Ecto neural progenitor cell (in vitro differentiated cells): ENCODE data around the gene CYP4Z1.
"Not testable (repeated sequence)": the region's sequence is repeated elsewhere in the genome, so short reads cannot be mapped to it uniquely, and the experiment has no call there.

Experiments
- DNase-seq: peaks from one replicate; pipeline ENCODE4 v3.0.0-alpha.2; 2018; ENCODE audit warnings: low spot score

CYP4Z1 gene

GRCh38 chr1:47067097-47067594 lies at the start of gene CYP4Z1:
TSS of gene CYP4Z1 (plus strand) at chr1:47067231. CDS start at chr1:47067491, 260 bp downstream.
- no peak for DNase-seq

GRCh38 chr1:47021070-47021469 lies 46.0 kb upstream of the CYP4Z1 start:
- DNase-seq, result no peak

- peak; percentile 62 for DNase-seq
Measured at GRCh38 chr1:47023268-47024140, 43.5 kb upstream of the CYP4Z1 start, which contains the start of gene CYP4X1. TSS of gene CYP4X1 (plus strand) at chr1:47023669. CDS start at chr1:47023818, 149 bp downstream.

DNA sequence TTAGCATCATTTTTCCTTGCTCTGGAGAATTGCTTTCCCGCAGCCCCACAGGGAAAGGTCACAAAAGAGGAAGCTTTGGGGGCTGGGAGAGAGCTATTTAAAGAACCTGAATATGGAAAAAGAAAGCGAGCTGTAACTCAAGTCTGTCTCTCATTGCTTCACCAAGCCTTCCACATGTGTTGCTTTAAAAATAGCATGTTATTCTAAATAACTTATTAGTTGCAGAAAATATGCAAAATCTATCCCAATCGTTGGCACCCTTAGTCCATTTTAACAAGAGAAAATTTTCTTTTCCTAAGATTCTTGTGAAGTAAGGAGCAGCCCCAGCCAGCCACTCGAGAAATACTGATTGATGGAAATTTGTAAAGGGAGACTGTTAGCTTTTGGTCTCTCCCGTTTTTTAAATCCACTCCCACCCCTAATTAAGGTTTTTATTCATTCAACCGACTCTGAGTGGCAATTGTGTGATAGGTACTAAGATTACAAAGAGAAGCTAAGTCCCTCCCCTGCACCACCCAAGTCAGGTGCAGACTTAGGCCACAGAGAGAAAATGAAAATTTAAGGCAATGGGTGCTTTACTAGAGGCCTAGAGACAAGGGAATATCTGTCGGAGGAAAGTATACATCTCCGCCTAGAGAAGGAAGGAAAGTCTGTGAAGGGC lies 42.8 kb upstream of the CYP4Z1 start:
- DNase-seq, result no peak

DNA sequence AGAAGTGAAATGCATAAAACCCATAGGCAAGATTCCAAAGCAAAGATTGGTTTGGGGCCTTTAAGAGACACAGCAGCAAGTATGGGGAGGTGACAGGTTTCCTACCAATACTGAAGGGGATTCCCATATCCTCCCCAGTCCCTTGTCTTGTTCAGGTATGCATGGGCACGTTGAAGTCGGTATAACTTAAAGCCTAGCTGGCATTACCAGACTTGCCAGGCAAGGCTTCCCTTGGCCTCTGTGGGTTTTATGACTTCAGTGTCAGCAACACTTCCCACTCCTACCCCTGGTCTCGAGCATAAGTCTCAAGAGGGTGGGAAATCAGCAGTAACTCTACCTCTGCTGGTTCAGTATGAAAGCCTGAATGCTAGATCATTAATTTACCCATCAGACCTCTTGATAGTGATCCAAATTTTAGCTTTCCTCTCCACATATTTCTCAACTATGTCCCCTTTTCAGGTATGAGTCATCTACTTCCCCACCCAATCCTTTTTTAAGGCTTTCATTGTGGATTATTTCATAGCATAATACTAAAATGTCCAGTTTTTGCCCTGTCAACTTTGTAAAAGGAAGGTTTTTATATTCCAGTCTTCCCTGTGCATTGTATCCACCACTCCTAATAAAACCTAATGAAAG lies 36.7 kb upstream of the CYP4Z1 start:
- no peak for DNase-seq

DNA sequence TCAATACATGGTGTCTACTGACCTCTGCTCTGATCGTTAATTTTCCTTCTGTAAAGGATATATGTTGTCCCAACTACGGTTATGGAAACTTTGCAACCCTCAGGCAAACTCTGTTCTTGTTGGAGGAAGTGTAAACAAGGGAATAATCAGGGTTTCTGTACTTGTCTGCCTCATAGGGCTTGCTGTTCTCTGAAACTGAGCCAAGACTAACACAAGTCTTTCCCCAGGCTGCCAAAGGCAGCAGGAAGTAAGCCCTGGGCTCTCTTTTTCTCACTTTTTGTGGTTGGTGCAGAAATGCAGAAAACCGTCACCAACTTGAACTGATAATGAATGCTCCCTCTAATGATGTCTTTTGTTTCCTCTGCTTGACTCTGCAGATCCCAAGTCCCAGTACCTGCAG lies 36.0 kb upstream of the CYP4Z1 start:
- DNase-seq, result no peak

DNA sequence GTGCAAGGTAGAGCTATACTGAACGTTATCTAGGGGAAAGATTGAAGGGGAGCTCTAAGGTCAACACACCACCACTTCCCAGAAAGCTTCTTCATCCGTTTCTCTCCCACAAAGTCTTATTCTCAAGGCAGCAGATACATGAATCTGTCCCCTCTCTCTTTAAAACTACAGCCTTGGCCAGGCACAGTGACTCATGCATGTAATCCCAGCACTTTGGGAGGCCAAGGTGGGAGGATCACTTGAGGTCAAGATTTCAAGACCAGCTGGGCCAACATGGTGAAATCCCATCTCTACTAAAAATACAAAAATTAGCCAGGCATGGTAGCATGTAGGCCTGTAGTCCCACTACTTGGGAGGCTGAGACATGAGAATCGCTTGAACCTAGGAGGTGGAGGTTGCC lies 35.4 kb upstream of the CYP4Z1 start:
- DNase-seq, result no peak

DNA sequence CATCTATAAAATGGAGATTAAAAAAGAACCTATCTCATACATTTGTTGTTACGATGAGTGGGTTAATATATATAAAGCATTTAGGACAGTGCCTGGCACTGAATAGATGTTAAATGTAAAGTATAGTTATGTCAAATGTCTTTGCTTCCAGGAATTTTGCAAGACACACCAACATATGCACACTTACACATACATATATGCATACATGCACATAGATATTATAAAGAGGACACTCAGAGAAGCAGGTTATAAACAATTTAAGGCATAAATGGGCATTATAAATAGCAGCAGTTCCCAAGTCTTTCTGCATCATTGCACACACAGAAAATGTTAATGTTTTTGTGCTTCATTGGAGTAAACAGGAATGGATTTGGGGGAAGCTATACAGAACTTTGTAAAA lies 30.3 kb upstream of the CYP4Z1 start:
- no peak for DNase-seq

- DNase-seq, result no peak
Measured at GRCh38 chr1:47059376-47059775, 7.7 kb upstream of the CYP4Z1 start.

- not testable (repeated sequence) for DNase-seq
Measured at GRCh38 chr1:47069080-47069479, 2.0 kb downstream of the CYP4Z1 start.

DNA sequence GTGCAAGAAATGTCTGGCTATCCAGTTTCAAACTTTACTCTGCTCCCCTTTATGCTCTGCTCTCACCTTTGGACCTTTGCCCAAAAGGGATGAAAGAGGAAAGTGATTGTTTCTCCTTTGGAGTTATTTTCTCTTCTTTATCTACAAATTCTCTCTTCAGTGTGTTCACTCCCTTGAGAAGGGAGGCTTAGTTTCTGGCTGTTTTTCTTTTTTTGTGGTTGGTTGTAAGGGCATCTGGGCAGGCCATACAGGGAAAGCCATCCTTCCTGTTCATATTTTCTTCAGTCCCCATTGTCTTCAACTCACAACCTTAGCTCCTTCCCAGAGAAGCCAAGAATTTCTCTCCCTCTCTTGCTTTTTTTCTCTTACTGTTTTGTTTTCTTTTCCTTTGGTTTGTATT lies 2.5 kb downstream of the CYP4Z1 start:
- DNase-seq, result not testable (repeated sequence)

DNA sequence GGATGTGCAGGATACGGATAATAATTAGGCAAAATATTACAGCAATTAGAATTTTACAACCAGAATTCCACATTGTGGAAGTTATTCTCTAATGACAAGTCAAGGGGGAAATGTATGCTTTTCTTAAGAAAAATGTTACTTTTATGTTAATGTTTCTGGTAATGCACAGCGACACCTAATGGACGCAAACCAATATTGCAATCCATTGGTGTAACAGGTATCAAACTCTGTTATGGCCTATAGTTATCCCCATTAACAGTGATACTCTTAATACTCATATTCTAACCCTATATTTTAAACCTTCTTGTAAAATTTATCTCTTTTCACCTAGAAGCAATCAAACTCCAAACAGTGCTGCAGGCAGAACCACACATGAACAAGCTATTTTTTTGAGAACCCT lies 22.3 kb downstream of the CYP4Z1 start:
- not testable (repeated sequence) for DNase-seq

GRCh38 chr1:47091476-47091875 lies 24.4 kb downstream of the CYP4Z1 start:
- DNase-seq, result not testable (repeated sequence)

DNA sequence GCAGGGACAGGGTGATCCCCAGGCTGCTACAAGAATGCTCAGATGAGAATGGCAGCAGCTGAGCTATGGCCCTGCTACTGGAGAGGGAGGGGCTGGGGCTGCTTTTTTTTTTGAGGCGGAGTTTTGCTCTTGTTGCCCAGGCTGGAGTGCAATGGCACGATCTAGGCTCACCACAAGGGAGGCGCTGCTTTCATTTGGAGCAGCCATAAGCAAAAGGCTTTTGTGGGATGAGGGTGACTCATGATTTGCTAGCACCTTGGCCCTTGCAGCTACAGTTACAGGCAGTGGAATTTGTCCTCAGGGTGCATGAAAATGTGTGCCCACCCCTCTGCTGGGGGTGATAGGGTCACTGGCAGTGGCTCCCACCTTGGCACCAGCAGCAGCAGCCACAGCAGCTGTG lies 37.8 kb downstream of the CYP4Z1 start:
- DNase-seq, result no peak

DNA sequence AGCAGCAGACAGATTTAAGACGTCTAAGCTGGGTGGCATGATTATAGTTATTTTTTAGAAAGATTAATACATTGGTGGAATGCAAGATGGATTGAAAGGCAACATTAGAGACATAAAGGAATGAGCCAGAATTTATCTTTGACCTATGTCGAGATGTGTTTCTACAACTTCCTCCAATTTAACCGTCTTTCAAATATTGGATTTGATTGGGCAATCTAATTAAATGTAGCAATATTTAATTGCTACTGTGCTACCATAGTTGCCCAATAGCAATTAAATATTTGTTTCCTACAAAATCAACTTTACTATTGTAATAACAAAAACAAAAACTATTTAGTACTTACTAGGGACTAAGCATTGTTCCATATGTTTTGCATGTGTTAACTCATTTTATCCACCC lies 39.8 kb downstream of the CYP4Z1 start:
- DNase-seq, result no peak

DNA sequence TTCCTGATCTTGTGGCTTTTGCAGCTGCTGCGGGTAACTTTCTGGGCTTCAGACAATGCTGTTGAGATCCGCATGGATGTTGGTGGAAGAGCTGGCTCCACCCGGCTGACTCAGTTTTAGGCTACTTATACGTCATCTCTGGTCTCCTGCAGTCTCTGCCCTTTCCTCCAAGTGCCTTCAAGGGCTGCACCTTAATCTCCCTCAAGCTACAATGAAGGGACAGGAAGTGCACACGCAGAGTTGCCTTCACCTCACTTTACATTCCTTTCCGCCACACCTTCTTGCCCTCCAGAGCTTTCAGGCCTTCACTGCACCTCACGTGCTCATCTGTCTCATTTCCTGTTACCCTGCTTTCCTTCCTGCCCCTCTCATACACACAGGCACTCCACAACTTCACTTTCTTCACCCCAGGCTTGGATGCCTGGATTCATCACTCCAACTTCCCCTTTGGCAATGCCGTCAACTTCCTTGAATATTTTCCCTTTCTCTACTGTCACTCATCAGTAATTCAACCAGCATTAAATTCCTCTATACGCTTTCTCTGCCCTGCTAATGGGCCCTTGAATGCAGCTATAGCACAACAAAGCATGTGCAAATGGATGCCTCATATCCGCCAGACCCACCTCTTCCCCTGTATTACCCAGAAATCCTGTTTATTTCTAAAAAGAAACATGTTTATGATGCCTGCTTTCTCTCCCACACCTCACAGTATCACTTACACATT lies 41.0 kb downstream of the CYP4Z1 start:
- not testable (repeated sequence) for DNase-seq

- not testable (repeated sequence) for DNase-seq
Measured at GRCh38 chr1:47109482-47109881, 42.5 kb downstream of the CYP4Z1 start.

GRCh38 chr1:47113178-47113577 lies 46.1 kb downstream of the CYP4Z1 start:
- no peak for DNase-seq

DNA sequence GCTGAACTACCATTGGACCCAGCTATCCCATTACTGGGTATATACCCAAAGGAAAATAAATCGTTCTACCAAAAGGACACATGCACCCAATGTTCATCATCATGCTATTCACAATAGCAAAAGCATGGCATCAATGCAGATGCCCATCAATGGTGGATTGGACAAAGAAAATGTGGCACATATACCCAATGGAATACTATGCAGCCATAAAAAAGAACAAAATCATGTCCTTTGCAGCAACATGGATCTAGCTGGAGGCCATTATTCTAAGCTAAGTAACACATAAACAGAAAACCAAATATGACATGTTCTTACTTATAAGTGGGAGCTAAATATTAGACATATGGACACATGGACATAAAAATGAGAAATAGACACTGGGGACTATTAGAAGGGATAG lies 54.0 kb downstream of the CYP4Z1 start:
- not testable (repeated sequence) for DNase-seq

- DNase-seq, result not testable (repeated sequence)
Measured at GRCh38 chr1:47124834-47125233, 57.8 kb downstream of the CYP4Z1 start.

GRCh38 chr1:47126997-47127396 lies 60.0 kb downstream of the CYP4Z1 start:
- DNase-seq, result not testable (repeated sequence)

DNA sequence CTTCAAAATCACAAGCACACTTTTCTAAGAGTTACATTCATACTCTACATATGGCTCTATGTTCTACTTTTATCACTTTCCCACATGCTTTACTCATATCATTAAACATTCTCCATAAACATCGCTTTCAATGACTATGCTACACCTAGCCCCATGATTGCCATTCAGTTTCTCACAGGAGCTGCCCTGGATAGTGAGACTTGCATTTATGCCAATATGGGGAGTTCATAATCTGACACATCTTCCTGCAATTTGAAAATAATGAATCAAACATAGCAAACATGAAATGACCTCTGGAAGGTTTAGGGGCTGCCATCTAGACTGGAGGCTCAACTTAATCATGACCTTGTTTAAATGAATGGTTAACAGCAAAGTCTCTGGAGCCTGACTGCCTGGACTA lies 61.2 kb downstream of the CYP4Z1 start:
- no peak for DNase-seq
